ENCODE results near the gene C6orf120.
"Not testable (repeated sequence)": the region's sequence is repeated elsewhere in the genome, so short reads cannot be mapped to it uniquely, and the experiment has no call there.

Gene C6orf120

DNA sequence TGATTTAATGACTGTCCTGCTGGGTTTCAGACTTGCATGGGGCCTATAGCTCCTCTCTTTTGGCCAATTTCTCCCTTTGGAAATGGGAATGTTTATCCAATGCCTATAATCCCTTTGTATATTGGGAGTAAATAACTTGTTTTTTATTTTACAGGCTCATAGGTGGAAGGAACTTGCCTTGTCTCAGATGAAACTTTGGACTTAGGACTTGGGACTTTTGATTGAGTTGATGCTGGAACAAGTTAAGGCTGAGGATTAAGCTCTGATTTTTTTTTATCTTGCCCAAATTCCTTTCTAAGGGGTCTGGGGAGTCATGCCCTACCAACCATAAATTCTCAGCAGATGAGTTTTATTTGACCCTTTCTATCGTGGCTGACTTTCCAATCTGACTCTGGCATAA is 23.6 kb upstream of the C6orf120 start:
- no peak for DNase-seq (ENCODE audit: low read depth in 2 of 2)

DNA sequence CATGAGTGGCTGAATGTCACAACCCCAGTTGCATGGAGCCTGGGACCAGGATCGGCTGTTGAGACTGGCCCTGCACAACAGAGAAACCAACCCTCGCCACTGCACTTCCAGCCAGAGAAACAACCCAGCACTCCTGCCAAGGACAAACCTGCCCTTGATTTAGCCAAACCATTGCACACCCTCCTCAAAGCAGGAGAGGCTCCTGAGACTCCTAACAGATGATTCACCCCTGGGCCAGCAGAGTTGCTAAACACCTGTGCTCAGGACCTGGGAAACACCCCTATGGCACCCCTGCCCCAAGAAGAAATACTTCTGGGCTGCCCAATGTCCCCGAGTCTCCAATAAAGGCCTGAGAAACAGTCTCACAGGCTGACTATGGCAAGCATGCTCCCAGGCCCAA is 17.9 kb upstream of the C6orf120 start:
- DNase-seq (ENCODE audit: low read depth in 2 of 2), result no peak

DNA sequence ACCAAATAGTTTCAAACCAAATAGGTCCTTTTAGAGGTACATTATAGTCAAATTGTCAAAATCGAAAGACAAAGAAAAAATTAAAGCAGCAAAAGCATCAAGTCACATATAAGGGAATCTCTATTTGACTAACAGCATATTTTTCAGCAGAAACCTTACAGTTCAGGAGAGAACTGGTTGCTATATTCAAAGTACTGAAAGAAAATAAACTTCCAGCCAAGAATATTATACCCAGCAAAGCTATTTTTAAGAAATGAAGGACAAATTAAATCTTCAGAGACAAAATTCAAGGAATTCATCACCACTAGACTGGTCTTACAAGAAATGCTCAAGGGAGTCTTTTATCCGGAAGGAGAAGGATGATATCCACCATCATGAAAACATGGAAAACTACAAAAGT is 16.1 kb upstream of the C6orf120 start:
- DNase-seq (ENCODE audit: low read depth in 2 of 2), result no peak

DNA sequence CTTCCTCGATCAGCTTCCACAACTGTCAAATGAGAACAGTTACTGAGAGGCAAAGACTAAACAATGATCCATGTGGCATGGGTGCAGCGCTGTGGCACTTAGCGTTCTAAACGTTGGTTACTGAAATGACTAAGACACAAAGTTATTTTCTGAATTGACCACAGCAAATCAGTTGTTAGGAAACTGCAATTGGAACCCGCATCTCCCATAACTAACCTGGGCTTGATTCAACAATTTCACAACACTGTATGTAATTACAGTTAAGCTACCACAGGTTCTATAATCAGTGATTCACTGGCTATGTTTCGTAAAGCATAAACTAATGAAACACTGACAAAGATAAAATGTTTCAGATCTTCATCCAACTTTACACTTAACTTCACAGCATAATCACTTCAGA is 12.6 kb upstream of the C6orf120 start:
- no peak for DNase-seq (ENCODE audit: low read depth in 2 of 2)

DNA sequence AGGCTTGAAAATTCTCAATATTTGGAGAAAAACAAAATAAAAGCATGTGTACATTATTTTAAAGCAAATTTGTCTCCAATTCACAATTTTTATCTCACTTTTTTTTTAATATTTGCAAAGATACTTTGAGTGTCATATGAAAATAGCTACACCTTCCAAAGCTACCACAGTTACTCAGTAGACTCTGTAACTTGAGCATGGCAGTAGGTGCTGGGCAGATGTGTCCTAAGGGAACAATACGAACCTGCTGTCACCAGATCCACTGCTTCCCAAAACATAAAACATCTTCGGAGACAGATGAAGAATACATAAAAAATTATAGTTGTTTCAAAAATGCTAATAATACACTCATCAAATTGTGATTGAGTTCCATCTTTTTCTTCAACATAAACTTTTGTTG is 10.7 kb upstream of the C6orf120 start:
- no peak for DNase-seq (ENCODE audit: low read depth in 2 of 2)

DNA sequence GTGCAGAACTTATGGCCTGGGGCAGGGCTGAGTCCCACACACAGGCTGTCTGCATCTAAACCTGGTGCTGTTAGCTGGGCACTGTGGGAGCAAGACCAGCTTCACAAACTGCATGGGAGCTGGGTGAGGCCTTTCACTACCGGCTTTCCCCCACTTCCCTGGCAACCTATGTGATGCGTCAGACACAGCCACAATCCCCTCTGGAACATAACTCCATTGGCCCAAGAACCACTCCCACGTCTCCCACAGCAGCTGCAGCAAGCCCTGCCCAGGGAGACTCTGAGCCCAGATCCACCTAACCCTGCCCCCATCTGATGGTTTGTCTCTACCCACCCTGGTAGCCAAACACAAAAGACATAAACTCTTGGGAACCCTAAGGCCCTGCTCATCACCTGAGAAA is 9.4 kb upstream of the C6orf120 start:
- no peak for DNase-seq (ENCODE audit: low read depth in 2 of 2)

DNA sequence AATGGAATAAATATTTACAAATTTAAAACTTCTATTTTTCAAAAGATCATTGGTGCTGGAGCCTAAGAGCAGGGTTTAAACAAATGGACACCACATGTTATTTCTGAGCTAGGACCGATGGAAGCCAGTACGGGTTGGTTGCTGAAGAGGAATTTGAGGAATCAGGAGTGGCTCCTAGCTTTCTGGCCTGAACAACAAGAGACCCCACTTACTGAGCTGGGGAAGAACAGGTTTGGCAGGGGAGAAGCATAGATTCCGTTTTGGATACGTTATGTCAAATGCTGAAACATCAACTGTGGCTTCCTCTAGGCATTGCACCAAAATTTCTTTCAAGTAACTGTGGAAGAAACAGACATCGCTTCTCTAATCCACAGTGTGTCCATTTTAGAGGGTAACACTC is 6.8 kb upstream of the C6orf120 start:
- DNase-seq (ENCODE audit: low read depth in 2 of 2), result no peak

DNA sequence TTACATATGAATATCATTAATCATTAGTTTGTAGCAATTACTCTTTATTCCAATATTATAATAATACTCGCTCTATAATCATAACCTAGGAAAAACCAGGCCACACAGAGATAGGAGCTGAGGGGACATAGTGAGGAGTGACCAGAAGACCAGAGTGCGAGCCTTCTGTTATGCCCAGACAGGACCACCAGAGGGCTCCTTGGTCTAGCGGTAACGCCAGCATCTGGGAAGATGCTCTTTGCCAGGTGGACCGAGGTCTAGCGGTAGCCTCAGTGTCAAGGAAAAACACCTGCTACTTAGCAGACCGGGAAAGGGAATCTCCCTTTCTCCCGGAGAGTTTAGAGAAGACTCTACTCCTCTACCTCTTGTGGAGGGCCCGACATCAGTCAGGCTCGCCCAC is 4.8 kb upstream of the C6orf120 start:
- not testable (repeated sequence) for DNase-seq (ENCODE audit: low read depth in 2 of 2)

DNA sequence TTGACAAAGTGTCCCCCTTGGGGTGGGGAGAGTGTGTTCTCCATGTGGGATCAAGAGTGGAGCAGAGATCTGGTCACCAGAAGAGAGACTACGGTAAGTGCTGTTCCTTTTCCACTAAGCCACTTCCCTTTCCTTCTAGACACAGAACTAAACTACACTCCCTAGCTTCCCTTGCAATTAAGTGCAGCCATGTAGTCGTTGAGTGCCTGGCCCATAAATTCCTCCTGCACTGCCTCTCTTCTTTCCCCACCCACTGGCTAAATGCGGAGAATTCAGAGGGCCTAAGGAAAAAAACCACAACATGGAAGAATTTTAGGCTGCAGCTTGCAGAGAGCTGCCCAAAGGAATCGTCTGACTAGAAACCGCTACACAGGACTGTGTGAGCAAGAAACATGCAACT is 1.6 kb upstream of the C6orf120 start:
- DNase-seq (ENCODE audit: low read depth in 2 of 2), result no peak

DNA sequence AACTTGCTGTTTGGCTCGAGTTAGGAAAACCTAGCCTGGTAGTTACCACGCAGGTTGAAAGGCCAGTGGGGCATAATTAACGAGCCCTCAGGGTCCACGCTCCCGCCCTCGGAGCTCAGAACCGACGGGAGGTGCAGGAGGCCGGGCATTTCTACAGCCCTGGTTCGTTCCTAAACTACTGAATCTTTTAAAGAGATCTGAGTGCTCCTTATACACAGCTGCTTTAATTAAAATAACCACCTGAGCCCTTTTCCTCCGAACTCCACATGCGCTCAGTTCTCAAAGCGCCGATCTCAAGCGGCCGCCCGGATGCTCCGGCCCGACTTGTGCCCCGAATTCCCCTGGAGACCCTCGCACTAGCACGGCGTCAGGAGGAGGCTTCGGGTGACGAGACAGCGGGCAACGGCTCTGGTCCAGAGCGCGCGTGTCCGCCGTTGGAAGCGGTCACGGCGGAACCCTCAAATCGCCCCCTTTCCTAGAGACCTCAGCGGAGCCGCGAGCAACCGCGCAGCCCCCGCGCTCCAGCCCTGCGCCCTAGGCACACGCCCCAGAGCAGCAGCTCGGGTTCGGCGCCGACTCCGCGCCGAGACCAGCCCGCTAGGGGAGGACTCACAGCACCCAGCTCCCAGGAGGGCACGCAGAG is 494 bp upstream of the C6orf120 start:
- no peak for DNase-seq (ENCODE audit: low read depth in 2 of 2)

DNA sequence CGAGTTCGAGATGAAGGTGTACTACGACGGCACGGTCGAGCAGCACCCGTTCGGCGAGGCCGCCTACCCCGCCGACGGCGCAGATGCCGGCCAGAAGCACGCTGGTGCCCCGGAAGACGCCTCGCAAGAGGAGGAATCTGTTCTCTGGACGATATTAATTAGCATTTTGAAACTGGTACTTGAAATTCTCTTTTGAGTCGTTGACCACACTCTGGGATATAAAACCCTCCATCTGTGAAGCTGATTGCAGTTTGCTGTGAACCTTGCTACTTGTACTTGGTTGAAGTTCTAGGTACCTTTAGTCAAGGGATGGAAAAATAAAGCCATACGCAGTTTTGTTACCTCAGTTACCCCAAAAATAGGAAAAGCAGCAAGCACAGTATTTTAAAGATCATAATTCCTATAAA is 917 bp downstream of the C6orf120 start:
- DNase-seq (ENCODE audit: low read depth in 2 of 2), result no peak

DNA sequence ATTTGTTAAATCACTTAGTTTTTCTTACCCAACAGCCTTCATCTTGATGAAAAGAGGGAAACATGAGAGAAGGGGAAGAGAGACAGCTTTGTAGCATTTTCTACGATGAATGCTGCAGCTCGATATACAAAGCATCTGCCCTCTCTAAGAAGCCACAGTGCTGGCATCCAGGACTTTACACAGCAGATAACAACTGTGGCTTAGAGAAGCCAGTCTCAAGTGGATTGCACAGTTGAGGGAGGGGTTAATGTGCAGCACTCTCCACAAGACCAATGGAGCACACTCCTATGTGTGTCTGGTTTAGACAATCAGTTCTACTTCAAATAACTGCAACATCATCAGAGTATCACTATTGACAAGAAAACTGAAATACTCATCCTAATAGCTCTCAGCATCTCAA is 5.8 kb downstream of the C6orf120 start:
- DNase-seq (ENCODE audit: low read depth in 2 of 2), result no peak

DNA sequence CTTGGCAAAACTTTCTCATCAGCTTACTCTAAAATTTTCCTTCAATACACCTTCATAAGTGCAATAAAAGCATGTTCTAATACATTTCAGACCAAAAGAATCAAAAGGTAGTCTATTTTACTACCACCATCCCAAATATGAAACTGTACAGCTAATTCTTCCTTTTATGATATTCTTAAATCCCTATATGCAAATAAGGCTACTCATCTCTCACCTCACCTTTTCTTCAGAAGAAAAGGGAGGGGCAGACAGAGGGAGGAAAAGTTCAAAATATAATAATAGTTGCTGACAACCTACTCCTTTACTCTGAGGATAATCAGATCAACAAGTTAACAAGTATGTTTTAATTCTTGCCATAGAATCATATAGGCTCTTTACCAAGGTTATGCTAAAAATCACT is 7.4 kb downstream of the C6orf120 start:
- no peak for DNase-seq (ENCODE audit: low read depth in 2 of 2)

DNA sequence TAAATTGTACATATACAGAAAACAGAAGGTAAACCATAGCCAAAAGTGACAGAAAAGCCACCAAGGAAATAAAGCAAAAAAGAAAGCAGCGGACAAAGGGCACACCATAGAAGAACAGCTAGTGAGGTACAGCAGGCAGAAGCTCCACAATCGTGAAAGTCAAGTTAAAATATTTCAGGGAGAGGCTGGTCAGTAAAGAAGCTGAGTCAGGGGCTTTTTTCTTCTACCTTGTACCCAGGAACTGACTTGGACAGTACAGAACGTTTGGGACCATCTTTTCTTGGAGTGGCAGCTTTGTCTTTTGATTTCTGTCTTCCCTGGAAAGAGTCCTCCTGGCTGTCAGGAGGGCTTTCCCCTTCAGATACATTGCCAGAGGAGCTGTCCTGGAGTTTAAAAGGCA is 8.1 kb downstream of the C6orf120 start:
- no peak for DNase-seq (ENCODE audit: low read depth in 2 of 2)

DNA sequence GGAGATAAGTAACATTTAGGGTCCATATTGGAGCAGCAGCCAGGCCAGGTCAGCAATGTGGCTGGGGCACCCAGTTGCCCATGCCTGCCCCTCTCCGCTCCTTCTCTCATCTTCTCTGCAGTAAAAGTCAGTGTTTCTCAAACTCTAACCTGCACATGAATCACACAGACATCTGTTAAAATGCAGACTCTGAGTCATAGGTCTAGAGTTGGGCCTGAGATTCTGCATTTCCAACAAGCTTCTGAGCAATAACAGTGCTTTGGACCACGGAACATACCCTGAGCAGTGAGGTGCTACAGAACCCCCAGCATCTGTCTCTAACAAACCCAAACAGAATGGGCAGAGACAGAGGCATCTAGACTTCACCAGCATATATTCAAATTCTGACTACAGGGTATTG is 12.3 kb downstream of the C6orf120 start:
- no peak for DNase-seq (ENCODE audit: low read depth in 2 of 2)

DNA sequence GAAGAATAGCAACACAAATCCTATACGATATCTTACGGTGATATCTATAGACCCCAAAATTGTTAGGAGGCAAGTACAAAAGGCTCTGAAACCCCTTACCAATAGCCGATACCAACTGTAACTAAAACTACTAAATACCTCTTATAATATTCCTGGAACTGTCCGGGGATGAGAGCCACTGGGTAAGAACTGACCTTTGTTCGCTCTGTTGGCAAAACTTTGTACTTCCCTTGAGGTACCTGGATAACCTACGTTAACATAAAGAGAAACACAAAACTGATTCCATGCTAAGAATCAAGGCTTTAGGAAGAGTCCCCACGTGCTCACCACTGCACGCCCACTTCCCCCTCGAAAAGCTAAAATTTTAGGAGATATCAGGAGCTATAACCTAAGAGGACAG is 12.7 kb downstream of the C6orf120 start:
- DNase-seq (ENCODE audit: low read depth in 2 of 2), result no peak

DNA sequence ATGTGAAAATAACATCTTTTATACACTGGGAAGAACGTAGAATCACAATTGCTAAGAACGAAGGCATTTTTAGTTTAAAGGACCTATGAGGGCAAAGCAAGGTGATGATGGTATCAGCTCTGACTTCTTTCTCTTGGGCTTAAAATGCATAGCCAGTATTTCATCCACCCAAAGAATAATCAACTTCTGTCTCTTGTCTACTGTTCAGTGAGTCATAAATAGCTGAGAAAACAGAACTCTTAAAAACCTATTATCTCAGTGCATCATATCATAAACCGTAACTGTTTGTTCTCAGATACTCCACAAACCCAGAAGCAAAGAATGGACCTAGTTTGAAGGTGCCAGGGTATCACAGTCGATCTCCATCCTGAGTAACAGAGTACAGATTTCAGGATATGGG is 17.2 kb downstream of the C6orf120 start:
- no peak for DNase-seq (ENCODE audit: low read depth in 2 of 2)

DNA sequence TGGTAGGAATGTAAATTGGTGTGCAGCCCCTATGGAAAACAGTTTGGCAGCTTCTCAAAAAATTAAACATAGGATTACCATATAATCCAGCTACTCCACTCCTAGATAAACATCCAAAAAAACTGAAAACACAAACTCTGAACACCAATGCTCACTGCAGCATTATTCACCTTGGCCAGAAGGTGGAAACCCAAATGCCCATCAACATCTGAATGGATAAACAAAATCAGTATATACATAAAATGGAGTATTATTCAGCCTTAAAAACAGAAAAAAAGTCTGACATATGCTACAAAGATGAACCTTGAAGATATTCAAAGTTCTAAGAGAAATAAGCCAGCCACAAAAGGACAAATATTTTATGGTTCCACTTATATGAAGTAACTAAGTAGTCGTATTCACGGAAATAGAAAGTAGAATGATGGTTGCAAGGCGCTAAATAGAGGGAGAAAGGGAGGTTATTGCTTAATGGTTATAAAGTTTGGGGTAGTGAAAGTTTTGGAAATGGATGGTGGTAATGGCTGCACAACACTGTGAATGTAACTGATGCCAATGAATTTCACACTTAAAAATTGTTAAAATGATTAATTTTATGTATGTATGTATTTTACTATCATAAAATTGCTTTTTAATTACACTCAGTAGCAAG is 18.4 kb downstream of the C6orf120 start:
- DNase-seq (ENCODE audit: low read depth in 2 of 2), result no peak

DNA sequence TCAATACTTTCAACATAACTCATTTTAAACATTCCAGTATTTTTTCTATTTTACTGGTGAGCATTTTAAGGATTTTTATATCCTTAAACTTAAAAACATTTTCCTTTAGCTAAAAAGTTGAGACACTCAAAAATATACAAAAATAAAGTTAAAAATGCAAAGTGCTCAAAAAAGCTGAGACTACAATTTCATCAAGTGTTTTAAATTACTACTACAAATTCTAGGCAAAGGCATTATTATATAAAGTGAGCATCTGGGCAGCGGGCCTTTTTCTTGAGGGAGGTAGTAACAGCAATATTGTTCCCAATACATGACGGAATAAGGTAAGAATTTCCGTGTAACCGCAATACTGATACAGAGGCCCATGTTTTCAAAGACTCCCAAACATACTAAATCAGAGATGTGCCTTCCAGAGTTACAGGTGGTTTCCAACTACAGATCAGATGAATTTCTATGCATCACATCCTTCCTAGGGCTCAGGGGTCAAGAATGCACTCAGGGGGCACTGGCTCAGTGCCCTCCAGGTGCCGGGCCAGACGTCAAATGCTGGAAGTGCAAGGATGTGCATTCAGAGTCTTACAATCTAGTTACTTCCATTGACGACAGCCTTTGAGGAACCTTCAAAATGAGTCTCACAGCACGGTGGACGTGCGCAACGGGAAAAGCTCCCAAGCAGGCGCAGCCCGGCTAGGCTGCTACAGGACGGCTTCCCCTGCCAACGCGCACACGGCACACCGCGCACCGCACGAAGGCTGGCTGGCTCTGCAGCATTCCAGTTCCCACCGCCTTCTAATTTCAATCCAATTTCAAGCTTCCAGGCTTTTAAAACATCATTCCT is 20.7 kb downstream of the C6orf120 start:
- peak in 1 of 2 donors; percentile 13 for DNase-seq (ENCODE audit: low read depth in 2 of 2)

DNA sequence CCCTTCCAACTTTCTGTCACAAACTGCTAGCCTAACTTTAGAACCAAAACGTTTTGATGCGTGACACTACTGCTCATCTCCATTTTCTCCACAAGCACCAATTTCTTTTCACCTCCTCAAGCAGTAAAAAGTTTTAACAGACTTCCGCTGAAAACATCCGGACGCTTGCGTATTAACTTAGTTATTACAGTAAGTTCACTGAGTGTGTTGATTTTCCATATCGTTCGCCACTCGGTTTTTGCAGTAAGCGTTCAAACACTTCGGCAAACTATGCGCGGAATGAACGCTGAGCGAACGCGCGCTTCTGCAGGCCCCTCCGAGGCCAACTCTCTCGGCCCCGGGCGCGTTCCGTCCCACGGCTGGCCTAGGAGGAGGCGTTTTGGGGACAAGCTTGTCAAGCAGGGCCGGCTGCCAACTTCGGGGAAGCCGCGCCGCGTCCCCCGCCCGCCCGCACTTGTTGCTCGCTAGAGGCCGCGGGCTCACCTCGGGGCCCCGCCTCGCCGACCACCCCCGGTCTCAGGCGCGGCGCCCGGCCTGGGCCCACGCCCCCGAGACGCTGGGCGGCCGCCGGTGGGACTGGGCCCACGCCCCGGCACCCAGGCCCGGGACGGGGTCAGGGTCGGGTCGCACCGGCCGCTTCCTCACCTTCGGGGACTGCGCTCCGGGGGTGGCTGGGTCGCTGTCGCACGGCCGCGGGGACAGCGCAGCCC is 21.4 kb downstream of the C6orf120 start:
- DNase-seq (ENCODE audit: low read depth in 2 of 2), result peak in 1 of 2 donors; percentile 40

DNA sequence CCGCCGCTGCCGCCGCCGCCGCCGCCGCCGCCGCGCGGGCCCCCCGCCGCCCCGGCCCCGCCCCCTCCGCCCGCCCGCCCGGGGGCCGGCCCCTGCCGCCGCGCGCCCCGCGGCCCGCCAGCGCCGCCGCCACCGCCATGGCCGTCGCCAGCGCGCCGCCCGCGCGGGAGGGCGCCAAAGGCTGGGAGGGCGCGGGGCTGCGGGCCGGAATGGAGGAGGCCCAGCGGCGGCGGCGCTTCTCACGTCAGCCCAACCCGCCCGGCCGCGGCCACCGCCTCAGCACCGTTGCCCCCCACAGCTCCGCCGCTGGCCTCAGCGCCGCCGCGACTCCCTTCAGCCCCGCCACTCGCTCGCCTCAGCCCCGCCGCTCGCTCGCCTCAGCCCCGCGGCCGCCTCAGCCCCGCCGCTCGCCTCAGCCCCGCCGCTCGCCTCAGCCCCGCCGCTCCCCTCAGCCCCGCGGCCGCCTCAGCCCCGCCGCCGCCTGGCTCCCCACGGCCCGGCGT is 22.1 kb downstream of the C6orf120 start:
- DNase-seq (ENCODE audit: low read depth in 2 of 2), result peak in 1 of 2 donors; percentile 19

DNA sequence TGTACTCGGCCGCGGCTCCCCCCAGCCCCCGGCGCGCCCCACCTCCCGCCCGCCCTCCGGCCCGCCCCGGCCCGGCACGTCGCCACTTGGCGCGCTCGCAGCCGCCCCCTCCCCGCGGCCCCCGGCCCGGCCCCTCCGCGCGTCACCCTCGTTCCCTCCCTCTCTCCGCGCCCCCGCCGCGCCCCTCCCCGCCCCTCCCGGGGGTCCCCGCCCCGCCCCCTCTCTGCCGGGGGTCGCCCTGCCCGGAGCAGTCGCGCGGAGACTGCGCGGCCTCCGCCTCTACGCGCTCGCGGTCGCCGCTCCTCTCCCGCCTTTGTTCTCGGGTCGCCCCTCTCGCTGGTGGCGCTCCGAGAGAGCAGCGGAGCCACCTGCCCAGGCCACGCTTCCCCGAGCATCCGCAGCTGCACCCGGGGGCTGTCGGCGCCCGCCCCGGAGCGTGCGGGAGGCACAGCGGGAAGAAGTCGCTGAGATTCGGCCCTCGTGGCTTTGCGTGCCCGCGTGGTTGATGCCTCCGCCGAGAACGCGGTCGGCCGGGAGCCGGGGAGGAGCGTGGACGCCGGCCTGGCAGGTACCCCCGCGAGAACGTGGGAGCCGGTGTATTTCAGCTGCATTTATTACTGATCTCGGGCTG is 22.7 kb downstream of the C6orf120 start, which contains the start of gene PHF10:
TSS of gene PHF10 (minus strand) at position 7 of the 631 bp plus-strand sequence. CDS start 569 bp downstream, outside the sequence.
- peak in 1 of 2 donors; percentile 51 for DNase-seq (ENCODE audit: low read depth in 2 of 2)
